Ramos (cell line): ENCODE results near the gene PTCRA.
"Not testable (repeated sequence)": the region's sequence is repeated elsewhere in the genome, so short reads cannot be mapped to it uniquely, and the experiment has no call there.

ENCODE experiments used
- in situ Hi-C: fragments of 300-500 bp; cut with MboI; formaldehyde crosslinking; loops from one replicate; pipeline ENCODE4 v1.14.3; 2022; ENCODE audit warnings: low sequenced_read_pairs; ENCODE audit not compliant: unreplicated experiment

PTCRA gene

DNA sequence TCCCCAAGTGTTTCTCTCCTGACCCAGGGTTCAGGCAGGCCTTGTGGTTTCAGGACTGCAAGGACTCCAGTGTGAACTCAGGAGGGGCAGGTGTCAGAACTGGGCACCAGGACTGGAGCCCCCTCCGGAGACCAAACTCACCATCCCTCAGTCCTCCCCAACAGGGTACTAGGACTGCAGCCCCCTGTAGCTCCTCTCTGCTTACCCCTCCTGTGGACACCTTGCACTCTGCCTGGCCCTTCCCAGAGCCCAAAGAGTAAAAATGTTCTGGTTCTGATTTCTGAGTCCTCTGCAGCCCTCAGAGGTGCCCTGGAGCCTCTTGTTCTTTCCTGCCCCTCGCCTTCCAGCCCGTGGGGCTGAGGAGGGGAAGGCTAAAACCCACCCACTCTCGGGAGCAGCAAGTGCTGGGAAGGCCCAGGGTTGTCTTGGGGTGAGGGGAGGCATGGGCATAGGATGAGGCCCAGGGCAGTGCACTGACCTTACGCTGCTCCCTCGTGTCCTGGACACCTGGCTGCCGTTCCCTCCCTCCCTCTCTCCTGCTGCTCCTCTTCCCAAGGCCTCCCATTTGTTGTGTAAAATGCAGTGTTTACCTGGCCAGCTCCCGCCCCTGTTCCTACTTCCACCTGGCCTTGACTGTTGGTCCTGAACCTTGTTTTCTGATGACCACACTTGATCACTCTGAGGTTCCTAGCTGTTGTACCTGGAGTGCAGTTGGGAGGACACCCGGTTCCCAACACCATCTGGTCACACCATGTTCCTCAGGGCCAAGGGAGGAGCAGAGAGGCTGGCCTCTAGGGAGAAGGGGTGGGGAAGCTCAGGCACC, 23.3 kb downstream of the PTCRA start:
- in situ Hi-C loops = no loop called here

DNA sequence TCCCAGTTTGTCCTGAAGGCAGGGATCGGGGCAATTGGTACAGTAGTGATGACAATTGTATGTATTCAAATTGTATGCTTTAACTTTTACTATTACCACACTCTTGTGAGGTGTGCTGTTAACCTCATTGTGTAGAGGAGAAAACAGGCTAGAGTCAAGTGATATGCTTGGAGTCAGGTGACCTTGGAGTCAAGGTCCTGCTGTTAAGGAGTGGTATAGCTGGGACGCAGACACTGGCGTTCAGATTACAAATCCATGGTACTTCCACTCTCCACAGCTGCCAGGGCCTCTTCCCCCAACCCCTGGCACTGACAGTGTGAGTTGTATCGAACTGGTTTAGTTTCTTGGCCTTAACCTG, 23.9 kb downstream of the PTCRA start:
- in situ Hi-C loops = no loop called here

DNA sequence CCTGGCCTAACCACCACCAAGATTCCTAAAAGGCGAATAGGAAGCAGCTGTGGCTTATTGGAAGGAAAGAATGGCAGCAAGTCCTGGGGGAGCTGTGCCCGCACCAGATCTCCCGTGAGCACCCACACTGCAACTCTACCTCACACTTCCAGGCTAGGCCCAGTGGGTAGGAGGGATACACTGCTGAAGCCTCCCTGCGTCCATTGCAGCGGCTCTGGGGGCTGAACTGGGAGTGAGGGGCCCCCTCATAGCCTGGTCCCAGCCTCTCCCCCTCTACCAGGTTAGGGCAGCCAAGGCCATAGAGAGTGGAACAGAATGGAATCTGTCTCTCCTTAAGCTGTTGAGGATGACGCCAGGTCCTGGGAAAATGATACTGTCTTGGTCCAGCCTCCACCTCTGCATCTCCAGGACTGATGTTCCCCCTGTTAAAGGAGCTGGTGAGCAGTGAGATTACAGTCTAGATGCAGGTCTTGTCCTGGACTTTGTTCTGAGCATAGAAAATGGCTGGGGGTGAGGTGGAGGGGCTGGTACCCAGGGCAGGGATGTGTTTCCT, 24.7 kb downstream of the PTCRA start:
- in situ Hi-C loops = no loop called here

DNA sequence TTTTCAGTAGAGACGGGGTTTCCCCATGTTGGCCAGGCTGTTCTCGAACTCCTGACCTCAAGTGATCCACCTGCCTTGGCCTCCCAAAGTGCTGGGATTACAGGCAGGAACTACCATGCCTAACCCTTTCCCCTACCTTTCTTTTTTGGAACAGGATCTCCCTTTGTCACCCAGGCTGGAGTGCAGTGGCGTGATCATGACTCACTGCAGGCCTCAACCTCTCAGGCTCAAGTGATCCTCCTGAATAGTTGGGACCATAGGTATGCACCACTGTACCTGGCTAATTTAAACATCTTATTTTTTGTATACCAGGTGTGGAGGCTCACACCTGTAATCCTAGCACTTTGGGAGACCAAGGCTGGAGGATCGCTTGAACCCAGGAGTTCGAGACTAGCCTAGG, 25.5 kb downstream of the PTCRA start:
- in situ Hi-C loops = not testable (repeated sequence)

DNA sequence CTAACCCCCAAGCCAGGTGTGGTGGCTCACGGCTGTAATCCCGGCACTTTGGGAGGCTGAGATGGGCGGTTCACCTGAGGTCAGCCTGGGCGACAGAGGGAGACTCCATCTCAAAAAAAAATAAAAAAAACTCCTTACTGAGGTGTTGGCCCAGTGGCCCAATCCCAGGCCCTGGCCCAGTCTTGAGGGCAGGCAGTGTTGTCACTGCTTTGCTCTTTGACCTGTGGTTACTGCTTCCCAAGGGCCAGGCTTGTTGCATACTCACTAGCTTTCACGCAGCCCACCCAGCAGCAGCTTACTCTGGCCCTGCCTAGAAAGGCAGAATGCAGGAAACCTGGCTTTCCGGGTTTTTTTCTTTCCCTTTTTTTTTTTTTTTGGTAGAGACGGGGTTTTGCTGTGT, 26.6 kb downstream of the PTCRA start:
- in situ Hi-C loops = no loop called here

DNA sequence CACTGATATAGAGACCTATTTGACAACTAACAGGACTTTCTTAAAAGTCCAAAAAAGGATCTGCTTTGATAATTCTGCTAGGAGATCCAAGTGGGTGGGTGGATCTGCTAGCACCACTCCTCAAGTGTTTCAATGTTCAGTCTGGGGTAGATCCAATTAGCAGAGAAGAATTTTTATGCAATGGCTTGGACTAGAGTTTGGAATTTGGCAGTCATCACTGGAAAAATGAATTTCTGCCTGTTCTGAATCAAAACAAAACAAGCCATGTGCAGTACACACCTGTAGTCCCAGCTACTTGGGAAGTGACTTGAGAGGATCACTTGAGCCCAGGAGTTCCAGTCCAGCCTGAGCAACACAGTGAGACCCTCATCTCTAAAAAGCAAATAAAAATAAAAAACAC, 32.1 kb downstream of the PTCRA start:
- in situ Hi-C loops = no loop called here

DNA sequence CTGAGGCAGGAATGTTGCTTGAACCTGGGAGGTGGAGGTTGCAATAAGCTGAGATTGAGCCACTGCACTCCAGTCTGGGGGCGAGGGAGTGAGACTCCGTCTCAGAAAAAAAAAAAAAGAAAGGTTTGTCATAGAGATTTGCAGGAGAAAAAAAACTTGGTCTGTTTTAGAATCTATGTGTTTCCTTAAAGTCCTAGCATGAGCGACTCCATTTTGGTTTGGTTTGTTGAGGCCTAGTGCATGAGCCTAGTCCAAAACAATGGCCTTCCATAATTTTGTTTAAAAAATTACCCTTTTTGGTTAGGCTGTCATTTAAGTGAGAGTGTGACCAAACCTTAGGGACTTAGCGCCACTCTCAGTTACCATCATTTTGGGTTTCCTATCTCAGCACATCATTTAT, 36.5 kb downstream of the PTCRA start:
- in situ Hi-C loops = no loop called here

DNA sequence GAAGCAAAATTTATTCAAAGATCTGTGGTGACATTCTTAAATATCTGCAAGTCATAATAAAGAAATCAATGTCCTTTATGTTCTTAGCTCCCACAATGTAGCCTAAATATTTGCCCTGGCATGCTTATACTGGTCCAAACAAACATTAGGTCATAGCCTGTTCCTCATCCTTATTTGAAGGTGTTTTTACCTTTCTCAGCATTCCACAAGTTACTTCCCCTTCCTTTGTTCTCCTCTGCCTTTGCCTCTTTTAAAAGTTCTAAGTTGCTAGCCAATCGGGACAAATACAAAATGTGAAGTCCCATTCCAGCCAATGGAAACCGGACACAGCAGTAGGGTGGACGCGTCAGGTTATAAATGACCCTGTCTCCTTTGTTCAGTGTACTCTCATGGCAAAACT, 38.6 kb downstream of the PTCRA start:
- in situ Hi-C loops = not testable (repeated sequence)

DNA sequence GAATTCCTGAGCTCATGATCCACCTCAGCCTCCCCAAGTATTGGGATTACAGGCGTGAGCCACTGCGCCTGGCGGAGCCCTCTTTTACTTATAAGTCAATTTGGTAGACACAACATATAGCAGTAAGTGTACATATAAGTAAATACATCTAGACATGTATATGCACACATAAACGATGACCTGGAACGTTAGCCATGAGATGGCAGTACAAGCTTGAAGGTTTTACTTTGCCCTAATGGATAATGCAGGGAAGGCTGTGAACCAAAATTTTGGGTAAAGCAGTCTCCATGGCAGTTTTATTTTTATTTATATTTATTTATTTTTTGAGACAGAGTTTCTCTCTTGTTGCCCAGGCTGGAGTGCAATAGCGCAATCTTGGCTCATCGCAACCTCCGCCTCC, 42.3 kb downstream of the PTCRA start:
- in situ Hi-C loops = no loop called here

DNA sequence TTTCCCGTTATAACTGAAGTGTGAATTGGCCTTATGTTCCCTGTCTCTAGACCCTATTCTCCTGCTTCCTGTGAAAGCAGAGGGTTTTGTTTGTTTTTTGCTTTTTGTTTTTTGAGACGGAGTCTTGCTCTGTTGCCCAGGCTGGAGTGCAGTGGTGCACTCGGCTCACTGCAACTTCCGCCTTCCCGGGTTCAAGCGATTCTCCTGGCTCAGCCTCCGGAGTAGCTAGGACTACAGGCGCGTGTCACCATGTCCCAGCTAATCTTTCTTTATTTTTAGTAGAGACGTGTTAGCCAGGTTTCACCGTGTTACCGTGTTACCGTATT, 44.0 kb downstream of the PTCRA start:
- in situ Hi-C loops = no loop called here

DNA sequence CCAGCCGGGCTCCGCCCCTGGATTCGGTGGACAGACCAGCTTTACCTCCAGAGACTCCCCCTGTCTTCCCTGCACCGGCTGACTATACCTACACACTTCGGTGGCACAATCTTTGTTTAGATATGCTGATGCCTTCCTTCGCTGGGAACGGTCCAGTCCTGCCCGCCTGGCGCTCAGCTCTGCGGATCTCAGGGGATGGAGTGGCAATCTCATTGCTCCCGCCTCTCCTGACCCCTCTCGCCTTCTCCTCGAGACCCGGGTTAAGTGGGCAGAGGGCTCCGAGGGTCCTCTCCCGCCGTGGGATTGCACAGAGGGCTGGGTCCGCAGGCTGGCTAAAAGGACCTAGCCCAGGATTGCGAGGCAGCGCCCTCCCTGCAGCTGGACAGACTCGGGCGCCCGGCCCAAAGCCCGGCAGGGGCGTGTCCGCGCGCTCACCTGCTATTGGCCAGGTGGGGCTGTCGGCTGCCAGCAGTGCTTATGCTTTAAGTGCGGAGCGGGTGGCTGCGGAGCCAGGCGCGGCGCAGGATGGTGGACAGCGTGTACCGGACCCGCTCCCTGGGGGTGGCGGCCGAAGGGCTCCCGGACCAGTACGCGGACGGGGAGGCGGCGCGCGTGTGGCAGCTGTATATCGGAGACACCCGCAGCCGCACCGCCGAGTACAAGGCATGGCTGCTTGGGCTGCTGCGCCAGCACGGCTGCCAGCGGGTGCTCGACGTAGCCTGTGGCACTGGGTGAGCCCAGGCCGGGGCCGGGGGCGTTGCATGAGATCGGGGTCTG, 44.6 kb downstream of the PTCRA start, which contains the start of gene GNMT:
GNMT (plus strand) TSS at position 512 of the 777 bp plus-strand sequence; CDS start at position 526, 14 bp downstream.
- in situ Hi-C loops = no loop called here

DNA sequence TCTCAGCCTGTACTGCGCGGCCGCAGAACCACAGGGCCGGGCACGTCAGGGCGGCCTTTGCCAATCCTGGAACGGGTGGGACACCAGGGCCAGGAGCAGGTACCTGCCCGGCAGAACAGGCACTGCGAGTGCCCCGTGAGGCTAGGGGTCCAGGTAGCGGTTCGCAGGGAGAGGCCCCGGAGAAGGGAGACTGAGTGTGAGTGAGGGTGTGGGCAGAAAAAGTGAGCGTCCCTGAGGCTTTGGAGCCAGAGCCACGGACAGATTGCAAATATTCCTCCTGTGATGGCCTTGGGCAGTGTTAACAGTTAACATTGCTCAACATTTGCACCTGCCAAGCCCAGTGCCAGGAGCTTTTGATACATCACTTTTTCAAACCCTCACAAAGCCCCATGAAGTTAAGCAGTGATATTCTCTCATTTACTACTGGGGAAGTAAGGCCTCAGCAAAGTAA, 45.2 kb downstream of the PTCRA start:
- in situ Hi-C loops = no loop called here

DNA sequence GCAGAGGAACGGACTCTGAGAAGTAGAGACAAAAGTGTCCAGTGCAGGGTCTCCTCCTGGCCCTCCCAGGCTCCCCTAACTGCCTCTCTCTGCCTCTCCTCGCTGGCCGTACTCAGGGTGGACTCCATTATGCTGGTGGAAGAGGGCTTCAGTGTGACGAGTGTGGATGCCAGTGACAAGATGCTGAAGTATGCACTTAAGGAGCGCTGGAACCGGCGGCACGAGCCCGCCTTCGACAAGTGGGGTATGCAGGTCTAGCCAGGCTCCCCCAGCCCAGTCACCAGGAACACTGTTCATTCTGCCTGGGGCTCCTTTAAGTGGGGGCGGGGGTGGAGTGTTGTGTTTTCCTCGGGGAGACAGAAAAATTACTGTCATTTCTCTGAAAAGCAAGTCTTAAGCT, 46.2 kb downstream of the PTCRA start:
- in situ Hi-C loops = no loop called here

DNA sequence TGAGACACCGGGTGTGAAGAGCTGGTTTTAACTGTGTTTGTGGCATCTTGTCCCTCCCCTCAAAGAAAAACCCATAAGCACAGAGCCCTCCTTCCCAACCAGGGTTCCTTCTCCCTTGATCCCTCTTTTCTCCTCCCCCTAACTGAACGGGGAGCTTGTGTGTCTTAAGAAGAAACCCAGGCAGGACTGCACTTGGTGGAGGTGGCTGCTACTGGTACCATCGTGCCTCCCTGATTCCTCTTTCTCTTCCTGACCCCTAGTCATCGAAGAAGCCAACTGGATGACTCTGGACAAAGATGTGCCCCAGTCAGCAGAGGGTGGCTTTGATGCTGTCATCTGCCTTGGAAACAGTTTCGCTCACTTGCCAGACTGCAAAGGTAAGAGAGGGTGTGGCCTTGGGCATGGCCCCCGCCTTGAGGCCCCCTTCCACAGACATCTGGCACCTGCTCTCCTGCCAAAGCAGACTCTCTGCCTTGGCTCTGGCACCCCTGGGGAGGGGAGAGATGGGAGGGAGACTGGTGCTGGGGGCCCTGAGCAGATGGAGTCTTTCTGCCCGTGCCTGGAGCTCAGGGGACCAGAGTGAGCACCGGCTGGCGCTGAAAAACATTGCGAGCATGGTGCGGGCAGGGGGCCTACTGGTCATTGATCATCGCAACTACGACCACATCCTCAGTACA, 46.8 kb downstream of the PTCRA start:
- in situ Hi-C loops = no loop called here

DNA sequence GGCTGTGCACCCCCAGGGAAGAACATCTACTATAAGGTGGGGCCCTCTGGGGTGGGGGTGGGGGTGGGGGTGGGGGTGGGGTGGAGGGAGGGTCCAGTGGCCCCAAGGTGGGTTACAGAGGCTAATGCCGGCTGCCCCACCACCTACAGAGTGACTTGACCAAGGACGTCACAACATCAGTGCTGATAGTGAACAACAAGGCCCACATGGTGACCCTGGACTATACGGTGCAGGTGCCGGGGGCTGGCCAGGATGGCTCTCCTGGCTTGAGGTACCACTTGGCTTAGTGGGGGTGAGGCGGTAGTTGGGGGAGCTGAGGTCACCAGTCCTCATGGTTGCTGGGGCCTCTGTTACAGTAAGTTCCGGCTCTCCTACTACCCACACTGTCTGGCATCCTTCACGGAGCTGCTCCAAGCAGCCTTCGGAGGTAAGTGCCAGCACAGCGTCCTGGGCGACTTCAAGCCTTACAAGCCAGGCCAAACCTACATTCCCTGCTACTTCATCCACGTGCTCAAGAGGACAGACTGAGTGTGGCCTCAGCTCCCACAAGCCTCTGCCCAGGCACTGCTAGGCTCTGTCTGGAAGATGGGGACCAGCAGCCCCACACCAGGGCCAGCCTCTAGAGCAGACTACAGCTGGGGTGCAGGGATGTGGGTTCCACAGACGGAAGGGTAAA, 47.5 kb downstream of the PTCRA start:
- in situ Hi-C loops = no loop called here

DNA sequence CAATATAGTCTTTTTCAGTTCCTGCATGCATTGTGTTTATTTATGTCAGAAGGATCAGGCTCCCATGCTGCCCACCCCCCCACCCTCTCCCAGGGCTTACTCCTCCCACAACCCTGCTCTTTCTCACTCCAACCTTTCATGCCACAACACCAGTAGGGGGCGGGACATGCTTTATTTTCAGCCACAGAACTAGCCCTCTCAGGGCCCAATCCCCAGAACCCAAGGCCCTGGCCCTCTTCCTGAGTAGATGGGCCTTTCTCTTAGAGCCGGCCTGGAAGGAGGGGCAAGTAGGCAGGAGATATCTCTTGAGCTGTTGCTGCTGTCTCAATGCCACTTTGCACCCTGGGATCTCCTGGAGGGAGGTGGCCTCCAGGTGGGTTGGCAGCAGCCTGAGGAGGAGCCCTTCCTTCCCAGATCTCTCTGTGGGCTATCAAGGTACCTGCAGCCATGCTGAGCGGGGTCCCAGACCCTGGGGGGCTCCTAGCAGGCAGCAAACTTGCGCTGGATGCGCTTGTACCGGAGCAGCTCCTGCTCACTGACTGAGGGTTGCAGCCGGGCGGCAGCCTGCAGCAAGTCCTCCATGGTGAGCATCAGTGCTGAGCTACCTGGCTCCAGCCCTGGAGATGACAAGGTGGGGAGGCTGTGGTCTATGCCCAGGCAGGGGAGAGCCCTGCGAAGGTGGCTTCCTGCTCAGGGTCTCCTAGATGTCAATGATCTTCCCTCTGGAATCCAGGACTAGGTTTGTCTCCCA, 48.2 kb downstream of the PTCRA start:
- in situ Hi-C loops = no loop called here

DNA sequence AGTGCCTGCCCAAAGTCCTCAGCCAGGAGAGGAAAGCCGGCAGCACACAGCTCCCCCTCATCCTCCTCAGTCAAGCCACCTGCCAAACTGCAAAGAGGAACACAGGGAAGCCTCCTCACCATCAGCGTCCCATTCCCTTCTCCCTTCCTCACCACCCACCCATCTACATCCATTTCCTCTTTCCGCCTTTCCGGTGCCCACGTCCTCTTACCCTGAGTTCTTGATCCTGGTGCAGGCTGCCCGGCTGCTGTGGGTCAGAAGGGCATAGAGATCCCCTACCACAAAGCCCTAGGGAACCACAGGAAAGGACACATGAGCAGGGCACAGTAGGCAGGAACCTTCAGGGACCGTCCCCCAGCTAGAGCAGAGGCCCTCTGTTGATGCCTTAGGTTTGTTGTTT, 50.7 kb downstream of the PTCRA start:
- in situ Hi-C loops = no loop called here

DNA sequence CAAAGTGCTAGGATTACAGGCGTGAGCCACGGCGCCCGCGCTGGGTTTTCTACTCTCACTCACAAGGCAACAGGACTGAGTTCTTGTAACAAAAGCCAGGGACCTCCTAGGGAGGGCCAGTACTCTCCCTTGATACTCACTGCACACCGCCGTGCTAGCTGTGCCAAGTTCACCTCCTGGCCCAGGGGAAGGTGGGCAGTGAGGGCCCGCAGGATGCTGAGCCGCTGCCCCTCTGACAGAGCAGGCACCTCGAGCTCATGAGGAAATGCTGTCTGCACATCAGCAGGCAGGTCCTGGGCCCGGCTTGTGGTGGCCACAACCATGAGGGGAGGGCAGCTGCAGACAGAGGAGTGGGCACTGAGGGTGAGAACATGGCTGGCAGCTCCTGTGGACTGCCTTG, 51.4 kb downstream of the PTCRA start:
- in situ Hi-C loops = no loop called here

DNA sequence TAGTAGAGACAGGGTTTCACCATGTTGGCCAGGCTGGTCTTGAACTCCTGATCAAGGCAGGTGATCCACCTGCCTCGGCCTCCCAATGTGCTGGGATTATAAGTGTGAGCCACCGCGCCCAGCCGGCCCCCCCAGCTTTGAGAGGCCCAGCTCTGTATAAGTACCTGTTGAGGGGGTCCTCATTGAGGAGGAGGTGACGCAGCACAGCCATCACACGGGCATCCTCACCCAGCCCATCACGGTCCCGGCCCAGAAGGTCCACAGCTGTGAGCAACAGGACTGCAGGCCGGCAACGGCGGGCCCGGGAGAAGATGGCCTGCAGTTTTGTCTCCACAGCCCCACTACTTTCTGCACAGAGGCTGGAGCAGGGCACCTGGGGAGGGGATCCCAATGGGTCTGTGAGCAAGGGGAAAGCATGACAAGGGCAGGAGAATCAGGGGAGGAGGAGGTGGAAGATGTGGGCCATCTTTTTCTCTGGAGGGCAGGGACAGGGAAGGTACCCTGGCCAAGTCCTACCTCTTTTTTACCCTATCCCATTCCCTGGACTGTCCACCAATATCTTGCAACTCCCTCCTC, 52.4 kb downstream of the PTCRA start:
- in situ Hi-C loops = no loop called here
